Measurements from ENCODE around the gene MBD3L3.

GRCh38 chr19:7013678-7014077 lies 44.8 kb downstream of the MBD3L3 start:
- TF ChIP-seq RBFOX2 (IDR thresholded peaks at IDR 0.05; ENCODE audit: low read depth, low read length) (no peak), CTCF (IDR thresholded peaks at IDR 0.05 in 2 of 3, conservative IDR thresholded peaks at IDR 0.05 in 1 of 3; ENCODE audit: insufficient read depth in 2 of 3, low read depth in 1 of 3, low read length in 3 of 3) (no peak), WHSC1 (IDR thresholded peaks at IDR 0.05; ENCODE audit: low read length) (no peak), GTF2E2 (tag; IDR thresholded peaks at IDR 0.05) (no peak), ZNF274 (IDR thresholded peaks at IDR 0.05; ENCODE audit: borderline replicate concordance, low read depth, low read length) (no peak), ELF1 (tag; IDR thresholded peaks at IDR 0.05) (no peak), CHD7 (IDR thresholded peaks at IDR 0.05; ENCODE audit: low read depth, low read length) (no peak), TCF3 (CRISPR knock-in tag; IDR thresholded peaks at IDR 0.05) (no peak), TAF1 (IDR thresholded peaks at IDR 0.05; ENCODE audit: control insufficient read depth, extremely low read depth, insufficient read depth, low read length, severe bottlenecking) (no peak), ARID2 (IDR thresholded peaks at IDR 0.05) (no peak)

Measured in K562 (cell line).